T-helper 1 cell treated with Interleukin-12 subunit alpha and Interleukin-12 subunit beta and Interleukin-4 antibody, amounts not matched to agents 30 μg/mL and 1 μg/mL, for 36 hours (primary cell): ENCODE results near the gene POM121.
"Not testable (repeated sequence)": the region's sequence is repeated elsewhere in the genome, so short reads cannot be mapped to it uniquely, and the experiment has no call there.

ENCODE experiments used
- H3K27ac Mint-ChIP-seq: one replicate; pipeline ENCODE4 v1.8.0; 2021; ENCODE audit warnings: mild to moderate bottlenecking, mixed read lengths
- H3K27me3 Mint-ChIP-seq: one replicate; pipeline ENCODE4 v1.8.0; 2021; ENCODE audit warnings: low read depth, mixed read lengths
- H3K36me3 Mint-ChIP-seq: one replicate; pipeline ENCODE4 v1.8.0; 2021; ENCODE audit warnings: low read depth, mixed read lengths
- H3K4me1 Mint-ChIP-seq: one replicate; pipeline ENCODE4 v1.8.0; 2021; ENCODE audit warnings: low read depth, mixed read lengths
- H3K4me3 Mint-ChIP-seq: one replicate; pipeline ENCODE4 v1.8.0; 2021; ENCODE audit warnings: mild to moderate bottlenecking, moderate library complexity, mixed read lengths
- H3K9me3 Mint-ChIP-seq: one replicate; pipeline ENCODE4 v1.8.0; 2021; ENCODE audit warnings: mixed read lengths

Gene POM121

DNA sequence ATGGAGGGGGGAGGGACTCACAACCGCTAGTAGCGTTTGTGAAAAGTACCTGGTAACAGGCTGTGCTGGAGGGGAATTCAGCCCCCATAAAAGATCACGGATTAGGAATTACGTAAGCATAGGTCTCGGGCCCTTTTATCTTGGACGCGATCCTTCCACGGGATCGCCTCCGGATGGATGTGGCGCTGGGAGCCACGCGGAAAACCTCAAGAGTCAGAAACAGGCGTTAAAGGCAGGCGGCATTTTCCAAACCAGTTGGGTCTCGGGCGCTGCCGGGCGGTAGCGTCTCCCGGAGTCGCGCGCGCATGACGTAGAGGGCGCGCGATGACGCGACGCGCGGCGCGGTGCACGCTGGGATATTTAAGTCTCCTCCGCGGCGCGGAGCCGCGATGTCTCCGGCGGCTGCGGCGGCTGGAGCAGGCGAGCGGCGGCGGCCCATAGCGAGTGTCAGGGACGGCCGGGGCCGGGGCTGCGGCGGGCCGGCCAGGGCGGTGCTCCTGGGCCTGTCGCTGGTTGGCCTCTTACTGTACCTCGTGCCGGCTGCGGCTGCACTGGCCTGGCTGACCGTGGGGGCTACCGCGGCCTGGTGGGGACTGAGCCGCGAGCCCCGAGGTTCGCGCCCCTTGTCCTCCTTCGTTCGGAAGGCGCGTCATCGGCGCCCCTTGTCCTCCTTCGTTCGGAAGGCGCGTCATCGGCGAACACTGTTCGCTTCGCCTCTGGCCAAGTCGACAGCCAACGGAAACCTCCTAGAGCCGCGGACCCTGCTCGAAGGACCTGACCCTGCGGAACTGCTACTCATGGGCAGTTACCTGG, at the start of gene POM121:
Gene POM121 (plus strand): TSS at position 363 of the 813 bp plus-strand sequence. CDS start 27 bp downstream, at position 390.
- peaks cover 33% of the 10 kb centered on the region for H3K36me3 Mint-ChIP-seq

DNA sequence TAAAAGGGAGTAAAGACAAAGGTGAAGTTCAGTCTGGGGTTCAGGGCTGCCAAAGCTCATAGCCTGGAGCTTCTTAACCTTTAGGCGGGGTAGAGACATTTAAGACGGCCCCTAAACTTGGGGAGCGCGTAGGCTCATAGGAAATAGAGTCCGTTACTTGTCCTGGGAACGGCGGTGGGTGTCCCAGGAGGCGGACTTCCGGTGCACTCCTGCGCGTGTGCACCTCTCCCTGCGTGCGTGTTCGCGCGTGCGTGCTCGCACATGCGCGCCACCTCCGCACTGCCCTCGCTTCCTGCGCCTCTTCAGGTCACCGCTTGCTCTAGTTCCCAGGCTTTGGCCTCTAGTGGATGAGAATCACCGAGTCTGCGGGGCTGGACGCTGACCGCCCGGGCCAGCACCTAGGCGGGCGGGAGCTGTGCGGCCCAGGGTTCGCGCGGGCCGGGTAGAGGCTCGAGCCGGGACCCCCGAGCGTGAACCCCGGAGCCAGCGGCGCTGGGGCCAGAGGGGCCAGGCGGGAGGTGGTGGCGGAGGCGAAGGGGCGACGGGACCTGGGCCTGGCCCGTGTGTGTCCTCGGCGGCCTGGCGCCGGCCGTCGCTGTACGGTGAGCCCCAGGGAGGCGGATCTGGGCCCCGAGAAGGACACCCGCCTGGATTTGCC, 45.7 kb upstream of the POM121 start:
- not testable (repeated sequence) for H3K27me3 Mint-ChIP-seq
- peak overlapping the region; percentile 76 for H3K27ac Mint-ChIP-seq
- H3K4me3 Mint-ChIP-seq: peak overlapping the region; percentile 77

More for the DNA sequence above, at the start of gene POM121:
- H3K4me1 Mint-ChIP-seq: peaks cover 23% of the 10 kb centered on the region
- H3K27me3 Mint-ChIP-seq: no peaks in the 10 kb centered on the region
- H3K4me3 Mint-ChIP-seq: peak within 1 kb of the TSS; percentile 99
- H3K27ac Mint-ChIP-seq: peak within 1 kb of the TSS; percentile 100
- H3K9me3 Mint-ChIP-seq: no peaks in the 10 kb centered on the region

GRCh38 chr7:72879737-72880215, 45.1 kb upstream of the POM121 start:
- not testable (repeated sequence) for H3K27me3 Mint-ChIP-seq, H3K4me1 Mint-ChIP-seq, H3K9me3 Mint-ChIP-seq
- peak overlapping the region; percentile 98 for H3K4me3 Mint-ChIP-seq
- H3K36me3 Mint-ChIP-seq: peaks cover 15% of the 10 kb centered on the region
- peak overlapping the region; percentile 97 for H3K27ac Mint-ChIP-seq

More for the DNA sequence above, 45.7 kb upstream of the POM121 start:
- H3K4me1 Mint-ChIP-seq, H3K9me3 Mint-ChIP-seq: not testable (repeated sequence)
- H3K36me3 Mint-ChIP-seq: peaks cover 15% of the 10 kb centered on the region

- H3K4me1 Mint-ChIP-seq, H3K27ac Mint-ChIP-seq, H3K9me3 Mint-ChIP-seq, H3K27me3 Mint-ChIP-seq, H3K4me3 Mint-ChIP-seq: not testable (repeated sequence)
- peaks cover 28% of the 10 kb centered on the region for H3K36me3 Mint-ChIP-seq
Measured at GRCh38 chr7:72891750-72892149, 33.1 kb upstream of the POM121 start.

DNA sequence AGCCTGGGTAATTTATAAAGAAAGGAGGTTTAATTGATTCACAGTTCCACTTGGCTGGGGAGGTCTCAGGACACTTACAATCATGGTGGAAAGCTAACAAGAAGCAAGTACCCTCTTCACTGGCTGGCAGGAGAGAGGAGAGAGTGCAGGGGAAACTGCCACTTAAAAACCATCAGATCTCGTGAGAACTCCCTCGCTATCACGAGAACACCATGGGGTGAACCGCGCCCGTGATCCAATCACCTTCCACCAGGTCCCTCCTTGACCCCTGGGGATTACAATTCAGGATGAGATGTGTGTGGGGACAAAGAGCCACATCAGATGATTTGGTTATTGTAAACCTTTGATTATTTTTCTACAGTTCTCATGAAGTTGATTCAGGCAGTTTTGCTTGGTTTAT, 20.2 kb upstream of the POM121 start:
- not testable (repeated sequence) for H3K9me3 Mint-ChIP-seq, H3K4me3 Mint-ChIP-seq, H3K27me3 Mint-ChIP-seq, H3K27ac Mint-ChIP-seq, H3K4me1 Mint-ChIP-seq
- H3K36me3 Mint-ChIP-seq: peaks cover 35% of the 10 kb centered on the region

GRCh38 chr7:72908422-72908821, 16.5 kb upstream of the POM121 start:
- H3K27ac Mint-ChIP-seq, H3K4me1 Mint-ChIP-seq, H3K9me3 Mint-ChIP-seq, H3K27me3 Mint-ChIP-seq, H3K4me3 Mint-ChIP-seq: not testable (repeated sequence)
- peaks cover 31% of the 10 kb centered on the region for H3K36me3 Mint-ChIP-seq

- H3K9me3 Mint-ChIP-seq, H3K4me3 Mint-ChIP-seq, H3K27me3 Mint-ChIP-seq, H3K27ac Mint-ChIP-seq: not testable (repeated sequence)
- Mint-ChIP-seq H3K36me3 (peaks cover 30% of the 10 kb centered on the region), H3K4me1 (peaks cover 17% of the 10 kb centered on the region)
Measured at GRCh38 chr7:72911395-72911794, 13.5 kb upstream of the POM121 start.

GRCh38 chr7:72913750-72914149, 11.1 kb upstream of the POM121 start:
- peaks cover 13% of the 10 kb centered on the region for H3K4me1 Mint-ChIP-seq
- not testable (repeated sequence) for H3K27me3 Mint-ChIP-seq, H3K4me3 Mint-ChIP-seq, H3K27ac Mint-ChIP-seq, H3K9me3 Mint-ChIP-seq
- H3K36me3 Mint-ChIP-seq: peaks cover 29% of the 10 kb centered on the region

GRCh38 chr7:72914756-72915525, 10.0 kb upstream of the POM121 start:
- H3K9me3 Mint-ChIP-seq, H3K4me3 Mint-ChIP-seq, H3K27me3 Mint-ChIP-seq: not testable (repeated sequence)
- H3K27ac Mint-ChIP-seq: peak overlapping the region; percentile 19
- H3K4me1 Mint-ChIP-seq: peaks cover 13% of the 10 kb centered on the region
- H3K36me3 Mint-ChIP-seq: peaks cover 29% of the 10 kb centered on the region

DNA sequence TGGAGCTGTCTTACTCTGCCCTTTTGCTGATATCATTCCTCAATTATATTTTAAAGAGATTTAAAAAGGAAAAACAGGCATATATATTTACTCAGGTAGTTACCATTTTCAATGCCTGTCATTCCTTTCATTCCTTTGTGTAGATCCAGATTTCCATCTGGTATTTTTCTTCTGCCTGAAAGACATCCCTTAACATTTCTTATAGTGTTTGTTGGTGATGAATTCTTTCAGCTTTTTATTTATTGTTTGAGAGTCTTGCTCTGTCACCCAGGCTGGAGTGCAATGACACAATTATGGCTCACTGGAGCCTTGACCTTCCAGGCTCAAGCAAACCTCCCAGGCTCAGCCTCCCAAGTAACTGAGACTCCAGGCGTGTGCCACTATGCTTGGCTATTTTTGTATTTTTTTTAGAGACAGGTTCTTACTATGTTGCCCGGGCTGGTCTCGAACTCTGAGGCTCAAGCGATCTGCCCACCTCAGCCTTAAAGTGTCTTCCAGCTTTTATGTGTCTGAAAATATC, 5.6 kb upstream of the POM121 start:
- Mint-ChIP-seq H3K4me1 (peaks cover 11% of the 10 kb centered on the region), H3K27ac (no peak overlapping the region), H3K27me3 (no peaks in the 10 kb centered on the region), H3K4me3 (no peak overlapping the region), H3K36me3 (peaks cover 17% of the 10 kb centered on the region), H3K9me3 (no peaks in the 10 kb centered on the region)

DNA sequence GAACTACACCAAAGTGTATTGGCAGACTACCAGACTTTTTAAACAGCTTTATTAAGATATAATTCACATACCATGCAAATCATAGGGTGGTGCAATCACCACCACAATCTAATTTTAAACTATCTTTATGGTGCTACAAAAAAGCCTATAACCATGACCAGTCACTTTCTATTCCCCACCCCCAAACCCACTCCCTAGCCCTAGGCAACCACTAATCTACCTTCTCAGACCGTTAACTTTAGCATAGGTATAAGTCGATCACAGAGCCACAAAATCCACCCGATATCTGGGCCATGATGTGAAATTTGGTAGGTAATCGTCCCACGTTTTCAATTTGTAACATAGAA, 536 bp upstream of the POM121 start:
- peak overlapping the region; percentile 100 for H3K27ac Mint-ChIP-seq
- peaks cover 31% of the 10 kb centered on the region for H3K36me3 Mint-ChIP-seq
- peaks cover 23% of the 10 kb centered on the region for H3K4me1 Mint-ChIP-seq
- peak overlapping the region; percentile 99 for H3K4me3 Mint-ChIP-seq
- no peaks in the 10 kb centered on the region for H3K9me3 Mint-ChIP-seq
- no peaks in the 10 kb centered on the region for H3K27me3 Mint-ChIP-seq

DNA sequence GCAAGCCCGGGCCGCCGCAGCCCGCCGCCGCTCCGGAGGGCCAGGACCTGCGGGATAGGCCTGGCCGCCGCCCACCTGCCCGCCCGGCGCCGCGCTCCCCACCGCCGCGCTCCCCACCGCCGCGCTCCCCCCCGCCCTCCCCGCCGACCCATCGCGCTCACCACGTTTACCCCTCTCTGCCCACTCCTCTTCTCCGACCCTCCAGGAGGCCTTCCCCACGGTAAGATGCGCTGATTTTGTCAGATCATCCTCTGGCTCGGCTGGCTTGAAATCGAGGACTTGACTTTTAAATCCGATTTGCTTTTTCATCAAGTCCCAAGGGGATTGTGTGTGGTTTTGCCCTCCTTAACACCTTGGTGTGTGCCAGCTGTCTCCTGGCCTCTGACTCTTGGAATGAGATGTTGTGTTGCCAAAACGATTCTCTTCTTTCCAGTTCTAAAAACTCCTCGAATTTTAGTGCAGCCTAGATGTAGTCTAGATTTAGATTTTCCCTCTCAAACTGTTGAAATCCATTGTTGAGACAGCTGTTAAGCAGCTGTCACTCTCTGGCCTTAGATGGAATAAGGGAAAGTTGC, 738 bp downstream of the POM121 start:
- peak overlapping the region; percentile 93 for H3K4me3 Mint-ChIP-seq
- H3K36me3 Mint-ChIP-seq: peaks cover 37% of the 10 kb centered on the region
- H3K27ac Mint-ChIP-seq: peak overlapping the region; percentile 96
- H3K9me3 Mint-ChIP-seq: no peaks in the 10 kb centered on the region
- peaks cover 23% of the 10 kb centered on the region for H3K4me1 Mint-ChIP-seq
- no peaks in the 10 kb centered on the region for H3K27me3 Mint-ChIP-seq

DNA sequence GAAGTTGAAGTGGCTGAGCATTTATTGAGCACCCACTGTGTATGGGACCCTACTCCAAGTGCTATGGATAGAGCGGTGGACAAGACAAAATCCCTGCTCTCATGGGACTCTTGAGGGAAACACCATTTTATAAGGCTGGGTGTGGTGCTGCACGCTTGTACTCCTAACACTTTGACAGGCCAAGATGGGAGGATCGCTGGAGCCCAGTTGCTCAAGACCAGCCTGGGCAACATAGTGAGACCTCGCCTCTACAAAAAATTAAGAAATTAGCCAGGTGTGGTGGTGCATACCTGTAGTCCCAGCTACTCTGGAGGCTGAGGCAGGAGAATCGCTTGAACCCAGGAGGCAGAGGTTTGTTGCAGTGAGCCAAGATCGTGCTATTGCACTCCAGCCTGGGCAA, 2.9 kb downstream of the POM121 start:
- H3K36me3 Mint-ChIP-seq: peaks cover 38% of the 10 kb centered on the region
- H3K27ac Mint-ChIP-seq, H3K9me3 Mint-ChIP-seq, H3K4me3 Mint-ChIP-seq, H3K27me3 Mint-ChIP-seq: not testable (repeated sequence)
- H3K4me1 Mint-ChIP-seq: peaks cover 19% of the 10 kb centered on the region

GRCh38 chr7:72928216-72928615, 3.3 kb downstream of the POM121 start:
- H3K4me3 Mint-ChIP-seq, H3K27me3 Mint-ChIP-seq, H3K9me3 Mint-ChIP-seq, H3K27ac Mint-ChIP-seq: not testable (repeated sequence)
- H3K4me1 Mint-ChIP-seq: peaks cover 19% of the 10 kb centered on the region
- peaks cover 38% of the 10 kb centered on the region for H3K36me3 Mint-ChIP-seq
